22Rv1 (cell line): Measurements from ENCODE around the gene MBOAT2.

Experiments
- CTCF ChIP-seq: fragments of 450-650 bp; IDR thresholded peaks from 2 replicates; pipeline ENCODE4 v1.5.1; 2017; ENCODE audit warnings: mild to moderate bottlenecking
- ZFX ChIP-seq: fragments of 450-650 bp; IDR thresholded peaks from 2 replicates; pipeline ENCODE4 v1.6.1; 2017; ENCODE audit warnings: antibody characterized with exemption, borderline replicate concordance

GRCh38 chr2:9031246-9031645, 27.8 kb upstream of the MBOAT2 start:
- no peak for TF ChIP-seq CTCF
- TF ChIP-seq ZFX: no peak
